WTC11 (cell line): ENCODE results near the gene ARHGEF12. TPM values are rescaled to one million over a fixed set of nuclear protein-coding genes. Genes with fewer than 3 reads are reported as not detected.

Experiments
- ATAC-seq: fragments of 200-7000 bp; cut with Tn5 transposase; 2 replicates; pipeline ENCODE4 v1.10.0; 2021; ENCODE audit warnings: mild to moderate bottlenecking, moderate library complexity
- CTCF ChIA-PET: fragments of 300-600 bp; sonication (Branson Sonifier 250); formaldehyde crosslinking; loops from one replicate; lab custom pipeline; 2021; ENCODE audit warnings: antibody characterized with exemption; lab: Charles Lee
- POLR2A ChIA-PET: fragments of 350-600 bp; sonication (Branson Sonifier 250); formaldehyde crosslinking; loops from one replicate; lab custom pipeline; 2021; ENCODE audit warnings: antibody characterized with exemption; lab: Charles Lee
- DNase-seq: peaks from one replicate; pipeline ENCODE4 v3.0.0; 2021; ENCODE audit warnings: low spot score
- H3K27ac Mint-ChIP-seq: 2 replicates; pipeline ENCODE4 v1.8.0; 2021; ENCODE audit warnings: mixed read lengths
- H3K27me3 Mint-ChIP-seq: 2 replicates; pipeline ENCODE4 v1.8.0; 2021; ENCODE audit warnings: low read depth, mild to moderate bottlenecking, moderate library complexity, mixed read lengths
- H3K36me3 Mint-ChIP-seq: 2 replicates; pipeline ENCODE4 v1.8.0; 2021; ENCODE audit warnings: mixed read lengths
- H3K4me1 Mint-ChIP-seq: 2 replicates; pipeline ENCODE4 v1.8.0; 2022; ENCODE audit warnings: mixed read lengths
- H3K4me3 Mint-ChIP-seq: 2 replicates; pipeline ENCODE4 v1.8.0; 2021; ENCODE audit warnings: mild to moderate bottlenecking, moderate library complexity, mixed read lengths
- H3K9me3 Mint-ChIP-seq: 2 replicates; pipeline ENCODE4 v1.8.0; 2021; ENCODE audit warnings: mixed read lengths
- ATF1 ChIP-seq: sonication (generic); formaldehyde crosslinking; IDR thresholded peaks from 2 replicates; pipeline ENCODE4 v1.8.1; 2023; ENCODE audit warnings: mild to moderate bottlenecking, moderate library complexity, missing genetic modification reagents
- CREB1 ChIP-seq: sonication (generic); formaldehyde crosslinking; IDR thresholded peaks from 2 replicates; pipeline ENCODE4 v1.8.0; 2023; ENCODE audit warnings: mild to moderate bottlenecking, missing genetic modification reagents
- ETV6 ChIP-seq: sonication (generic); formaldehyde crosslinking; IDR thresholded peaks from 2 replicates; pipeline ENCODE4 v1.8.1; 2022; ENCODE audit warnings: mild to moderate bottlenecking, missing genetic modification reagents
- FOXP1 ChIP-seq: sonication (generic); formaldehyde crosslinking; IDR thresholded peaks from 2 replicates; pipeline ENCODE4 v1.8.0; 2022; ENCODE audit warnings: missing genetic modification reagents, mild to moderate bottlenecking, moderate library complexity, borderline replicate concordance
- OVOL2 ChIP-seq: fragments of 250-450 bp; sonication (Bioruptor Pico); IDR thresholded peaks from 2 replicates; pipeline ENCODE4 v1.9.0; 2021; ENCODE audit warnings: mild to moderate bottlenecking, borderline replicate concordance
- SOX15 ChIP-seq: fragments of 250-450 bp; sonication (Bioruptor Pico); IDR thresholded peaks from 2 replicates; pipeline ENCODE4 v1.9.0; 2021; ENCODE audit warnings: mild to moderate bottlenecking
- TEAD1 ChIP-seq: sonication (generic); formaldehyde crosslinking; IDR thresholded peaks from 2 replicates; pipeline ENCODE4 v1.8.0; 2022; ENCODE audit warnings: mild to moderate bottlenecking, missing genetic modification reagents
- ZBTB21 ChIP-seq: sonication (generic); formaldehyde crosslinking; IDR thresholded peaks from 2 replicates; pipeline ENCODE4 v1.8.1; 2023; ENCODE audit warnings: mild to moderate bottlenecking, missing genetic modification reagents, borderline replicate concordance
- ZNF121 ChIP-seq: sonication (generic); formaldehyde crosslinking; IDR thresholded peaks from 2 replicates; pipeline ENCODE4 v1.8.0; 2023; ENCODE audit warnings: missing genetic modification reagents
- ZNF263 ChIP-seq: sonication (generic); formaldehyde crosslinking; IDR thresholded peaks from 2 replicates; pipeline ENCODE4 v1.8.1; 2022; ENCODE audit warnings: low read depth, mild to moderate bottlenecking, moderate library complexity, missing genetic modification reagents
- ZNF396 ChIP-seq: fragments of 250-450 bp; sonication (Bioruptor Pico); IDR thresholded peaks from 2 replicates; pipeline ENCODE4 v1.8.0; 2021; ENCODE audit warnings: mild to moderate bottlenecking, moderate library complexity, borderline replicate concordance
- ZNF423 ChIP-seq: fragments of 250-450 bp; sonication (Bioruptor Pico); IDR thresholded peaks from 2 replicates; pipeline ENCODE4 v2.1.2; 2022; ENCODE audit warnings: mild to moderate bottlenecking, moderate library complexity
- ZNF671 ChIP-seq: fragments of 250-450 bp; sonication (Bioruptor Pico); IDR thresholded peaks from 2 replicates; pipeline ENCODE4 v1.8.0; 2021; ENCODE audit warnings: mild to moderate bottlenecking
- total RNA-seq: library from RNA; stranded (reverse); gene quantifications from 3 replicates; pipeline ENCODE4 v1.2.3, GENCODE V29; 2021
- TF ChIP-seq, protein P1 (sequence below): fragments of 250-450 bp; sonication (Bioruptor Pico); IDR thresholded peaks from 2 replicates; pipeline ENCODE4 v1.9.0; 2021; ENCODE audit warnings: moderate library complexity, mild to moderate bottlenecking, inconsistent platforms, borderline replicate concordance
- TF ChIP-seq, protein P2 (sequence below): sonication (generic); formaldehyde crosslinking; IDR thresholded peaks from 2 replicates; pipeline ENCODE4 v1.8.0; 2022; ENCODE audit warnings: mild to moderate bottlenecking, missing genetic modification reagents
- TF ChIP-seq, protein P3 (sequence below): sonication (generic); formaldehyde crosslinking; conservative IDR thresholded peaks from 2 replicates; pipeline ENCODE4 v1.8.1; 2023; ENCODE audit warnings: mild to moderate bottlenecking, low read depth, missing genetic modification reagents, moderate library complexity
- TF ChIP-seq, protein P4 (sequence below): fragments of 250-450 bp; sonication (Bioruptor Pico); IDR thresholded peaks from 2 replicates; pipeline ENCODE4 v1.9.0; 2021; ENCODE audit warnings: mild to moderate bottlenecking
- TF ChIP-seq, protein P5 (sequence below): sonication (generic); formaldehyde crosslinking; IDR thresholded peaks from 2 replicates; pipeline ENCODE4 v1.8.1; 2023; ENCODE audit warnings: mild to moderate bottlenecking, missing genetic modification reagents, moderate library complexity
- TF ChIP-seq, protein P6 (sequence below): sonication (generic); formaldehyde crosslinking; IDR thresholded peaks from 2 replicates; pipeline ENCODE4 v1.8.1; 2023; ENCODE audit warnings: mild to moderate bottlenecking, moderate library complexity, missing genetic modification reagents
- TF ChIP-seq, protein P7 (sequence below): sonication (generic); formaldehyde crosslinking; IDR thresholded peaks from 2 replicates; pipeline ENCODE4 v1.8.1; 2023; ENCODE audit warnings: mild to moderate bottlenecking, missing genetic modification reagents, borderline replicate concordance

The ARHGEF12 gene
- total RNA-seq, 1 experiment from 2014 or later, result 35.8 TPM

DNA sequence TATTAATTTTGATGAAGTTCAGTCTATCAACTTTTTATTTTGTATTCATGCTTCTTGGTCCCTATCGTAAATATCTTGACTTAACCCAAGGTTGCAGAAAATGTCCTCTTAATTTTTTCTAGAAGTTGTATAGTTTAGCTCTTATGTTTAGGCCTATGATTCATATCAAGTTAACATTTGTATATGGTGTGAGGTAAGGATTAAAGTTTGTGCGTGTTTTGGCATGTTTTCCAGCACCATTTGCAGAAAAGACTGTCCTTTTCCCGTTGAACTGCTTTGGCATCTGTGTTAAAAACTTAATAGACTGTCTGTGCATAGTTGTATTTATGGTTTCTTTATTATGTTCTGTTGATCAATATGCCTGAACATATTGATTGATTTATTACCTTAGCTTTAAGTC, 42.3 kb downstream of the ARHGEF12 start (continued):
- TF ChIP-seq, protein P1, sequence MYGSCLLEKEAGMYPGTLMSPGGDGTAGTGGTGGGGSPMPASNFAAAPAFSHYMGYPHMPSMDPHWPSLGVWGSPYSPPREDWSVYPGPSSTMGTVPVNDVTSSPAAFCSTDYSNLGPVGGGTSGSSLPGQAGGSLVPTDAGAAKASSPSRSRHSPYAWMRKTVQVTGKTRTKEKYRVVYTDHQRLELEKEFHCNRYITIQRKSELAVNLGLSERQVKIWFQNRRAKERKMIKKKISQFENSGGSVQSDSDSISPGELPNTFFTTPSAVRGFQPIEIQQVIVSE (CRISPR knock-in tag), result no peak
- TF ChIP-seq, all 79 proteins: peak for 0

DNA sequence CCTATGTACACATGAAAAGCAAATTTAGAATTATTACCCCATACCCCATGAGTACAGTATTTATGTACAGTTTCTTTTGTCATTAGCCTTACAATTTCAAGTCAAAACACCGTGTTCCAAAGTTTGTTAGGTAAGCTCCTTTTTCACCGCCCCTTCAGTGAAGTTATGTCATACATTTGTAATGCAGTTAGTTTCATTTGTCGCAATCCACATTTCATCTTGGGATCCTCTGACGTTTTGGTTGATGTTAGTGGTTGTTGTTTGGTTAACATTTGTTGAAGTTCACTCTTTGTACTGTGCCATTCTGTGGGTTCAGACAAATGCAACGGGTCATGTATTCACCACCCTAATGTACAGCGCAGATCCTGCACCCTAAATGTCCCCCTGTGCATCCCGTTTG, 45.2 kb downstream of the ARHGEF12 start:
- H3K27ac Mint-ChIP-seq, result no peak overlapping the region
- no peak overlapping the region for H3K4me3 Mint-ChIP-seq
- peaks cover 33% of the 10 kb centered on the region for H3K36me3 Mint-ChIP-seq
- TF ChIP-seq, protein P2, sequence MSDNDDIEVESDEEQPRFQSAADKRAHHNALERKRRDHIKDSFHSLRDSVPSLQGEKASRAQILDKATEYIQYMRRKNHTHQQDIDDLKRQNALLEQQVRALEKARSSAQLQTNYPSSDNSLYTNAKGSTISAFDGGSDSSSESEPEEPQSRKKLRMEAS, result no peak
- no peak for TF ChIP-seq FOXP1 (CRISPR knock-in tag)
- no peak for TF ChIP-seq ZNF396 (CRISPR knock-in tag)
- no peak for TF ChIP-seq CREB1 (CRISPR knock-in tag)
- TF ChIP-seq, protein P3, sequence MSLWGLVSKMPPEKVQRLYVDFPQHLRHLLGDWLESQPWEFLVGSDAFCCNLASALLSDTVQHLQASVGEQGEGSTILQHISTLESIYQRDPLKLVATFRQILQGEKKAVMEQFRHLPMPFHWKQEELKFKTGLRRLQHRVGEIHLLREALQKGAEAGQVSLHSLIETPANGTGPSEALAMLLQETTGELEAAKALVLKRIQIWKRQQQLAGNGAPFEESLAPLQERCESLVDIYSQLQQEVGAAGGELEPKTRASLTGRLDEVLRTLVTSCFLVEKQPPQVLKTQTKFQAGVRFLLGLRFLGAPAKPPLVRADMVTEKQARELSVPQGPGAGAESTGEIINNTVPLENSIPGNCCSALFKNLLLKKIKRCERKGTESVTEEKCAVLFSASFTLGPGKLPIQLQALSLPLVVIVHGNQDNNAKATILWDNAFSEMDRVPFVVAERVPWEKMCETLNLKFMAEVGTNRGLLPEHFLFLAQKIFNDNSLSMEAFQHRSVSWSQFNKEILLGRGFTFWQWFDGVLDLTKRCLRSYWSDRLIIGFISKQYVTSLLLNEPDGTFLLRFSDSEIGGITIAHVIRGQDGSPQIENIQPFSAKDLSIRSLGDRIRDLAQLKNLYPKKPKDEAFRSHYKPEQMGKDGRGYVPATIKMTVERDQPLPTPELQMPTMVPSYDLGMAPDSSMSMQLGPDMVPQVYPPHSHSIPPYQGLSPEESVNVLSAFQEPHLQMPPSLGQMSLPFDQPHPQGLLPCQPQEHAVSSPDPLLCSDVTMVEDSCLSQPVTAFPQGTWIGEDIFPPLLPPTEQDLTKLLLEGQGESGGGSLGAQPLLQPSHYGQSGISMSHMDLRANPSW (CRISPR knock-in tag), result no peak
- no peak for TF ChIP-seq OVOL2
- TF ChIP-seq ZNF263 (CRISPR knock-in tag), result no peak
- DNase-seq (no peak), ATAC-seq (no peak)
- ChIA-PET POLR2A (no interaction called here), CTCF (no interaction called here)
- peaks cover 40% of the 10 kb centered on the region for H3K9me3 Mint-ChIP-seq
- H3K4me1 Mint-ChIP-seq, result peaks cover 24% of the 10 kb centered on the region
- H3K27me3 Mint-ChIP-seq, result no peaks in the 10 kb centered on the region

DNA sequence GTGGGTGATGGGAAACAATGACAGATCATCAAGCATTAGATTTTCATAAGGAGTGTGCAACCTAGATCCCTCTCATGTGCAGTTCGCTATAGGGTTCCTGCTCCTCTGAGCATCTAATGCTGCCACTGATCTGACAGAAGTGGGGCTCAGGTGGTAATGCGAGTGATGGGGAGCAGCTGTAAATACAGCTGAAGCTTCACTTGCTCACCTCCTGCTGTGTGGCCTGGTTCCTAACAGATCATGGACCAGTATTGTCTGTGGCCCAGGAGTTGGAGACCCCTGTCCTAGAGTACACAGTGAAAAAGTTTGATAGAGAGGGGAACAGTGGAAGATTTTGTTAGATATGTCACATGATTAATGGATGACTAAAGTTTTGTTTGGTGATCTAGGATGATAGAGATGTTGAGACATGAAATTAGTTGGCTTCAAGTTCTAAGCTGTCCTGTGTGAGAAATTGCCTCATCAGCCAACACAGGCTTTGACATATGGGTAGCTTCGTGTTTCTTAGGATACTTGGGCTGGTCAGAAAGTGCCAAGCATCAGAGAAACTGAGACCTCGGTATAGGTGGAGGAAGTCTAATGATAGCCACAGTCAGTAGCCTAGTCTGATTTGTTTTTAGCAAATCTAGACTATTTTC, 47.4 kb downstream of the ARHGEF12 start:
- Mint-ChIP-seq H3K27me3 (no peaks in the 10 kb centered on the region), H3K4me3 (no peak overlapping the region), H3K27ac (no peak overlapping the region), H3K9me3 (peaks cover 22% of the 10 kb centered on the region), H3K4me1 (peaks cover 30% of the 10 kb centered on the region), H3K36me3 (peaks cover 20% of the 10 kb centered on the region)
- ChIA-PET CTCF (no interaction called here), POLR2A (no interaction called here)
- no peak for ATAC-seq
- DNase-seq, result no peak
- TF ChIP-seq, protein P4, sequence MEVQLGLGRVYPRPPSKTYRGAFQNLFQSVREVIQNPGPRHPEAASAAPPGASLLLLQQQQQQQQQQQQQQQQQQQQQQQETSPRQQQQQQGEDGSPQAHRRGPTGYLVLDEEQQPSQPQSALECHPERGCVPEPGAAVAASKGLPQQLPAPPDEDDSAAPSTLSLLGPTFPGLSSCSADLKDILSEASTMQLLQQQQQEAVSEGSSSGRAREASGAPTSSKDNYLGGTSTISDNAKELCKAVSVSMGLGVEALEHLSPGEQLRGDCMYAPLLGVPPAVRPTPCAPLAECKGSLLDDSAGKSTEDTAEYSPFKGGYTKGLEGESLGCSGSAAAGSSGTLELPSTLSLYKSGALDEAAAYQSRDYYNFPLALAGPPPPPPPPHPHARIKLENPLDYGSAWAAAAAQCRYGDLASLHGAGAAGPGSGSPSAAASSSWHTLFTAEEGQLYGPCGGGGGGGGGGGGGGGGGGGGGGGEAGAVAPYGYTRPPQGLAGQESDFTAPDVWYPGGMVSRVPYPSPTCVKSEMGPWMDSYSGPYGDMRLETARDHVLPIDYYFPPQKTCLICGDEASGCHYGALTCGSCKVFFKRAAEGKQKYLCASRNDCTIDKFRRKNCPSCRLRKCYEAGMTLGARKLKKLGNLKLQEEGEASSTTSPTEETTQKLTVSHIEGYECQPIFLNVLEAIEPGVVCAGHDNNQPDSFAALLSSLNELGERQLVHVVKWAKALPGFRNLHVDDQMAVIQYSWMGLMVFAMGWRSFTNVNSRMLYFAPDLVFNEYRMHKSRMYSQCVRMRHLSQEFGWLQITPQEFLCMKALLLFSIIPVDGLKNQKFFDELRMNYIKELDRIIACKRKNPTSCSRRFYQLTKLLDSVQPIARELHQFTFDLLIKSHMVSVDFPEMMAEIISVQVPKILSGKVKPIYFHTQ (CRISPR knock-in tag), result no peak
- TF ChIP-seq ZNF423 (CRISPR knock-in tag), result no peak
- TF ChIP-seq SOX15, result no peak
- TF ChIP-seq, protein P5, sequence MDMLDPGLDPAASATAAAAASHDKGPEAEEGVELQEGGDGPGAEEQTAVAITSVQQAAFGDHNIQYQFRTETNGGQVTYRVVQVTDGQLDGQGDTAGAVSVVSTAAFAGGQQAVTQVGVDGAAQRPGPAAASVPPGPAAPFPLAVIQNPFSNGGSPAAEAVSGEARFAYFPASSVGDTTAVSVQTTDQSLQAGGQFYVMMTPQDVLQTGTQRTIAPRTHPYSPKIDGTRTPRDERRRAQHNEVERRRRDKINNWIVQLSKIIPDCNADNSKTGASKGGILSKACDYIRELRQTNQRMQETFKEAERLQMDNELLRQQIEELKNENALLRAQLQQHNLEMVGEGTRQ (CRISPR knock-in tag), result no peak
- TF ChIP-seq ATF1 (CRISPR knock-in tag), result no peak
- TF ChIP-seq, protein P6, sequence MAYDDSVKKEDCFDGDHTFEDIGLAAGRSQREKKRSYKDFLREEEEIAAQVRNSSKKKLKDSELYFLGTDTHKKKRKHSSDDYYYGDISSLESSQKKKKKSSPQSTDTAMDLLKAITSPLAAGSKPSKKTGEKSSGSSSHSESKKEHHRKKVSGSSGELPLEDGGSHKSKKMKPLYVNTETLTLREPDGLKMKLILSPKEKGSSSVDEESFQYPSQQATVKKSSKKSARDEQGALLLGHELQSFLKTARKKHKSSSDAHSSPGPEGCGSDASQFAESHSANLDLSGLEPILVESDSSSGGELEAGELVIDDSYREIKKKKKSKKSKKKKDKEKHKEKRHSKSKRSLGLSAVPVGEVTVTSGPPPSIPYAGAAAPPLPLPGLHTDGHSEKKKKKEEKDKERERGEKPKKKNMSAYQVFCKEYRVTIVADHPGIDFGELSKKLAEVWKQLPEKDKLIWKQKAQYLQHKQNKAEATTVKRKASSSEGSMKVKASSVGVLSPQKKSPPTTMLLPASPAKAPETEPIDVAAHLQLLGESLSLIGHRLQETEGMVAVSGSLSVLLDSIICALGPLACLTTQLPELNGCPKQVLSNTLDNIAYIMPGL (CRISPR knock-in tag), result no peak
- TF ChIP-seq ETV6 (CRISPR knock-in tag), result no peak
- TF ChIP-seq ZNF121 (CRISPR knock-in tag), result no peak
- no peak for TF ChIP-seq ZNF671 (CRISPR knock-in tag)
- no peak for TF ChIP-seq TEAD1
- TF ChIP-seq ZBTB21 (CRISPR knock-in tag), result no peak
- TF ChIP-seq, protein P7, sequence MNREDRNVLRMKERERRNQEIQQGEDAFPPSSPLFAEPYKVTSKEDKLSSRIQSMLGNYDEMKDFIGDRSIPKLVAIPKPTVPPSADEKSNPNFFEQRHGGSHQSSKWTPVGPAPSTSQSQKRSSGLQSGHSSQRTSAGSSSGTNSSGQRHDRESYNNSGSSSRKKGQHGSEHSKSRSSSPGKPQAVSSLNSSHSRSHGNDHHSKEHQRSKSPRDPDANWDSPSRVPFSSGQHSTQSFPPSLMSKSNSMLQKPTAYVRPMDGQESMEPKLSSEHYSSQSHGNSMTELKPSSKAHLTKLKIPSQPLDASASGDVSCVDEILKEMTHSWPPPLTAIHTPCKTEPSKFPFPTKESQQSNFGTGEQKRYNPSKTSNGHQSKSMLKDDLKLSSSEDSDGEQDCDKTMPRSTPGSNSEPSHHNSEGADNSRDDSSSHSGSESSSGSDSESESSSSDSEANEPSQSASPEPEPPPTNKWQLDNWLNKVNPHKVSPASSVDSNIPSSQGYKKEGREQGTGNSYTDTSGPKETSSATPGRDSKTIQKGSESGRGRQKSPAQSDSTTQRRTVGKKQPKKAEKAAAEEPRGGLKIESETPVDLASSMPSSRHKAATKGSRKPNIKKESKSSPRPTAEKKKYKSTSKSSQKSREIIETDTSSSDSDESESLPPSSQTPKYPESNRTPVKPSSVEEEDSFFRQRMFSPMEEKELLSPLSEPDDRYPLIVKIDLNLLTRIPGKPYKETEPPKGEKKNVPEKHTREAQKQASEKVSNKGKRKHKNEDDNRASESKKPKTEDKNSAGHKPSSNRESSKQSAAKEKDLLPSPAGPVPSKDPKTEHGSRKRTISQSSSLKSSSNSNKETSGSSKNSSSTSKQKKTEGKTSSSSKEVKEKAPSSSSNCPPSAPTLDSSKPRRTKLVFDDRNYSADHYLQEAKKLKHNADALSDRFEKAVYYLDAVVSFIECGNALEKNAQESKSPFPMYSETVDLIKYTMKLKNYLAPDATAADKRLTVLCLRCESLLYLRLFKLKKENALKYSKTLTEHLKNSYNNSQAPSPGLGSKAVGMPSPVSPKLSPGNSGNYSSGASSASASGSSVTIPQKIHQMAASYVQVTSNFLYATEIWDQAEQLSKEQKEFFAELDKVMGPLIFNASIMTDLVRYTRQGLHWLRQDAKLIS, result no peak
